HG03520 (cell line): Measurements from ENCODE around the gene IRGQ.
"Not testable (repeated sequence)": the region's sequence is repeated elsewhere in the genome, so short reads cannot be mapped to it uniquely, and the experiment has no call there.

Experiments used
- ATAC-seq: cut with Tn5 transposase; IDR thresholded peaks from one replicate; pipeline ENCODE4 v1.9.1; 2021; ENCODE audit warnings: mild to moderate bottlenecking, moderate library complexity; ENCODE audit not compliant: unreplicated experiment

IRGQ gene

DNA sequence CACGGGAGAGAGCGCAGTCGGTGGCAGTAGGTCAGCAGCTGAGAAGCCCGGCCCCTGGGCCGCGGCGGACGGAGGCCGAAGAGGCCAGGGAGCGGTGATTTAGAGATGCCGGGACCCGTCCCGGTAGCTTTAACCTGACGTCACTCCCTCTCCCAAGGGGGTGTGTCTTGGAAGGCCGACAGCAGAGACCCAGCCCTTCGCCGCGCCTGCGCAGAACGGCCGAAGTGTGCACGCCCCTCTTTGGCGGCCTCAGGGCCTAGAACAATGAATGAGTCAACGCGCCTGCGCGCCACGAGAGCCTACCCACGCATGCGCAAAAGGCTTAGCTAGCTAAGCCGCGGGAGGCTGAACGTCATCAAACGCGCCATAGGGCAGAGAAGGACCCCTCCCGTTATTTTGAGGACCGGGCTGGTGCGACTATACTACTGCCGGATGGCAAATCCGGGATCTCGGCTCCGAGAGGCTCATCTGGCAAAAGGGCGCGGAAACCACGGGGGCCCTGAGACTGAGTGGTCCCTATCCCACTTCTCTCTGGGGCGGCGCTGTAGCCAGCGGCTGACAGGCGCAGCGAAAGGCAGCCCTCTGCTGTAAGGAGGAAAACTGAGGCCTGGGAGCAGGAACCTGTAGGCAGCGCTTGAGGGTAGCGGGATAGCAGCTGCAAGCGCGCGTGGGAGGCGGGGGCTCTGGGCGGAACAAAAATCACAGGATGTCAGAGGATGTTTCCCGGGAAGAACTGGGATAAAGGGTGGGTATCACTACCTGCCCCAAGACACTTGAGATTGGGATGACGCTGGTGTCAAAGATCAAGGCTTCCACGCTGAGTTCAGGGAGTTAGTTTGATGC, at the start of gene IRGQ, which contains the start of gene ZNF576:
TSS of gene IRGQ (minus strand) at position 136 of the 843 bp plus-strand sequence. CDS start 796 bp downstream, outside the sequence.
TSS of gene ZNF576 (plus strand) at position 597 of the 843 bp plus-strand sequence. CDS start 514 bp downstream, outside the sequence.
- peak; percentile 81 for ATAC-seq

- ATAC-seq, result no peak
Observed at GRCh38 chr19:43644181-43644580, 48.2 kb upstream of the IRGQ start.

- no peak for ATAC-seq
Observed at GRCh38 chr19:43643326-43643725, 47.4 kb upstream of the IRGQ start.

DNA sequence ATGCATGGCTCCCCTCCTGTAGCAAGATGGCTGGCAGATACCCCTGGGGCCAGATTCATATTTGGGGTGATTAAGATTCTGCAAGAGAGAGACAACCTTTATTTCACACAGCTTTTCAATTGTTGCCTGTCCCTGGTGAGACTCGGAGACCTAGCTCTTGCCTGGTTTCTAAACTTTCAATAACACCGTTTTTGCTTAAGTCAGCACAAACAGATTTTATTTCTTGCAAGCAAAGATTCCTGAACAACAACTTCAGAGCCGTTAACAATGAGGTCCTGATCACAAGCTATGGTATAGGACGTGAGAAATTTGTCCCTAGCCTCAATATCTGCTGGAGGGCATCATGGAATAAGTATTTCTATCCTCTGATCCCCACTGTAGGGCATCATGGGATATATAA, 46.6 kb upstream of the IRGQ start:
- ATAC-seq, result no peak

DNA sequence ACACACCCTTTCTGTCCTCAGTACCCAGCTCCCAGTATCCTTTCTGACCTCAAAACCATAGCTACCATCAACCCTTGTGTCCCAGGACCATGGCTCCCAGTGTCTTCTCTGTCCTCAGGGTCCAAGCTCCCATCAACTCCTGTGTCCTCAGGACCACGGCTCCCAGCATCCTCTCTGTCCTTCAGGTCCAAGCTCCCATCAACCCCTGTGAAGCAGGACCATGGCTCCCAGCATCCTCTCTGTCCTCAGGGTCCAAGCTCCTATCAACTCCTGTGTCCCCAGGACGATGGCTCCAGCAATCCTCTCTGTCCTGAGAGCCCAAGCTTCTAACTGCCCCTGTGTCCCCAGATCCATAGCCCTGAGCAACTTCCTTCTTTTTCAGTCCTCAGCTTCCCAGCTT, 45.4 kb upstream of the IRGQ start:
- ATAC-seq, result no peak

DNA sequence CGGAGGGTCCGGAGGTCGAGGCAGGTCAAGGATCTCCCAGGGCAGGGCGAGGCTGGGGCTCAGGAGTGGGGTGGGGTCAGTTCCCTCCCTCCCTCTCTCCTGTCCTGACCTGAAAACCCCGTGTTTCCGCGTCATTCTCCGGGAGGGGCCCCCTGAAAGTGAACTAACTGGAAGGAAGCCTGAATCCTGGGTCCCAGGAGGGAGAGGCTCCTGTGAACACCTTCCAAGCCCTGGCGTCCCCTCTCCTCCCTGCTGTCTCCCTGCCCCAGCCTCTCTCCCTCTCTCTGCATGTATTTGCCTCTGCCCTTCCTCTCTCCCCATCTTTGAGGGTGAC, 44.5 kb upstream of the IRGQ start:
- no peak for ATAC-seq

DNA sequence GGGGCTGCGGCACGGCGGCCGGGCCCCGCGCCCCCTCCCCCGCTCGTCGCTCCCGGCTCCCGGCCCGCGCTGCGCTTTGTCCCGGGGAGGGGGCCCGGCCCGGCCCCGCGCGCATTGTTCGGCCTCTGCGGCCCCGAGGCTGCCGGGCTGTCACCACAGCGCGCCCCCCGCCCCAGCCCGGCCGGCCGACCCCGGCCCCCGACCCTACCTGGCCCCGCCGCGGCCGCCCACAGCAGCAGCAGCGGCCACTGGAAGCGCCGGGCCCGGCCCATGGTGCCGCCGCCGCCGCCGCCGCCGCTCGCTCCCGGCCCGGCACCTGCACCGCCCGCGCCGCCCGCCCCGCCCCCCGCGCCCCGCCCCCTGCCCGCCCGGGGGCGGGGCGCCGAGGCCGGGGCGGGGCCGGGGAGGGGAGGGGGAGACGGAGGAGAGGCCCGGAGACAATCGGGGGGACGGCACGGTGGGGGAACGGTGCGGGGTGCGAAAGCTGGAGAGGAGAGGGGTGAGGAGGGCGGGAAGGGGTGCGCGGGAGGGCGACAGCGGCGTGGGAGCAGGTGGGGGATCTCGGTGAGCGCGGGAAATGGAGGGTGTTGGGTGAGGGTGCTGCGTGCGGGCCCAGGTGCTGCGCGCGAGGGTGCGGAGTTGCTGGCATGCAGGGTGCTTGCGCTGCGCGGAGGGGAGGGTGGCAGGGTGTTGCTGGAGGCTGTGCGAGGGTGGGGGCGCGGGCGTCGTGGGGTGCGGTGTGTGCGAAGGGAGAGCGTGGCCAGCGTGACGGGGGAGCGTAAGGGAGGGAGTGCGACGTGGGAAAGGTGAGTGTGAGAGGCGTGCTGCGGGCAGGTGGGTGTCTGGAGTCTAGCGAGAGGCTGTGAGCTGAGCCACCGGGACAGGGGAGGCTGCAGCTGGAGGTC, 43.8 kb upstream of the IRGQ start, which contains the start of gene CADM4:
TSS of gene CADM4 (minus strand) at position 332 of the 905 bp plus-strand sequence. CDS start at position 272, 60 bp downstream.
- ATAC-seq, result no peak

DNA sequence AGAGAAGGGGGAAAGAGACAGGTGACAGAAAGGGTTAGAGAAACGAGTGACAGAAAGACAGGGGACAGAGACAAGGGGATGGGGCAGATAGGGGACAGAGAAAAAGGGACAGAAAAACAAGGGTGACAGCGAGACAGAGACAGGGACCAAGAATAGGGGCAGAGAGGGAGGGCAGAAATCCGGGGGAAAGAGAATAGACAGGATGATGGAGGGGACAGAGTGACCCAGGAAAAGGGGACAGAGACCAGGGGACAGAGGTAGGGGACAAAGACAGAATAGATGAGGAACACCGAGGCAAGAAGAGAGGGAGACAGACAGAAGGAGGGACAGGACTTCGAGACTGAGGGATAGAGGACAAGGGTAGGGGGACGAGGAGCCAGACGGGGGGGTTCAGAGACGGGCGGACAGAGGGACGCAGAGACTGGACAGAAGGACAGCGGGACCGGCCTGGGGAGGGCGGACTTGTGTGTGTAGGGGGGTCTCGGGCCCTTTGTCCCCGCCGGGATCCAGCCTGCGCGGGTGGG, 43.1 kb upstream of the IRGQ start:
- no peak for ATAC-seq

- ATAC-seq, result no peak
Observed at GRCh38 chr19:43638214-43638994, 42.5 kb upstream of the IRGQ start.

GRCh38 chr19:43636121-43636683, 40.3 kb upstream of the IRGQ start:
- ATAC-seq, result no peak

GRCh38 chr19:43635561-43635940, 39.6 kb upstream of the IRGQ start:
- not testable (repeated sequence) for ATAC-seq

- ATAC-seq, result no peak
Observed at GRCh38 chr19:43634872-43635560, 39.1 kb upstream of the IRGQ start.

DNA sequence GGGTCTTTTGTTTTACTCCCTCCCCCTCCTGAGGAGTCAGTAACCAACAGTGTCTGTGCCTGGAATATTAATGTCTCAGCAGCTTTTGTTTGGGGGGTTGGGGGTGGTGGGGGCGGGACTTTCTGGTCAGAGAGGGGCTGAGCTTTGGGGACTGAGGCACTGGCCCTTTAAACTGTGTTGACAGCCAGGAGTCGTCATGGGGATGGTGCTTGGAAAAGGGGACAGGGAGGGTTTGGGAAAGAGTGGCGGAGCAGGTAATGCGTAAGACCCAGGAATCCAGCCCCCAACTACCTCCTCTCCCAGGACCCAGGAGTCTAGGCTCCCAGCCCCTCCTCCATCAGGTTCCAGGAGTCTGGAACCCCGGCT, 38.6 kb upstream of the IRGQ start:
- ATAC-seq, result no peak

- ATAC-seq, result no peak
Observed at GRCh38 chr19:43634068-43634467, 38.1 kb upstream of the IRGQ start.

DNA sequence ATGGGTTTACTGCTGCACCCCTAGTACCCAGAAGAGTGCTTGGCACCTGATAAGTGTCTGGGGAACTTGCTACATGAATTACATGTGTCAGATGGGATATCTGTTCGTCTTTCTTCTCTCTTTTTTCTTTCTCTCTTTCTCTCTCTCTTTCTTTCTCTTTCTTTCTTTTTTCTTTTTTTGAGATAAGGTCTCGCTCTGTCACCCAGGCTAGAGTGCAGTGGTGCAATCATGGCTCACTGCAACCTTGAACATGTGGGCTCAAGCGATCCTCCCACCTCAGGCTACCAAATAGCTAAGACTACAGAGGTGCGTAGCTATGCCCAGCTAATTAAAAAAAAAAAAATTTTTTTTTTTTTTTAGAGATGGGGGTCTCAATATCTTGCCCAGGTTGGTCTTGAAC, 37.6 kb upstream of the IRGQ start:
- ATAC-seq, result no peak

DNA sequence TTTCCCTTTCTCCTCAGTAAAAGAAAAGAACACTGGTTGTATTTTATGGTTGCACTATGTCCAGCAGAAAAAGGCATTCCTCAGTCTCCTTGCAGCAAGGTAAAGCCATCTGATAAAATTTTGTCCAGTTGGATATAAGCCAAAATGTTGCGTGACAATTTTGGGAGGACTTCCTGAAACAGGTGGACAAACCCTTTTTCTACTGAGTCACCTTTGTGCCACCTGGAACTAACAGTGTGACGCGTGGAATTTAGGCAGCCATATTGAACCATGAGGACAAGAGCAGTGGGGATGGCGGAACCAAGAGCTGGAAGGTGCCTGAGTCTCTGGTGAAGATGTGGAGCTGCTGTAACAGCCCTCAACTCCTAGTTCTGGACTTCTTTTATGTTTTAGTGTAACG, 35.6 kb upstream of the IRGQ start:
- no peak for ATAC-seq

- ATAC-seq, result no peak
Observed at GRCh38 chr19:43628646-43629326, 32.9 kb upstream of the IRGQ start.

DNA sequence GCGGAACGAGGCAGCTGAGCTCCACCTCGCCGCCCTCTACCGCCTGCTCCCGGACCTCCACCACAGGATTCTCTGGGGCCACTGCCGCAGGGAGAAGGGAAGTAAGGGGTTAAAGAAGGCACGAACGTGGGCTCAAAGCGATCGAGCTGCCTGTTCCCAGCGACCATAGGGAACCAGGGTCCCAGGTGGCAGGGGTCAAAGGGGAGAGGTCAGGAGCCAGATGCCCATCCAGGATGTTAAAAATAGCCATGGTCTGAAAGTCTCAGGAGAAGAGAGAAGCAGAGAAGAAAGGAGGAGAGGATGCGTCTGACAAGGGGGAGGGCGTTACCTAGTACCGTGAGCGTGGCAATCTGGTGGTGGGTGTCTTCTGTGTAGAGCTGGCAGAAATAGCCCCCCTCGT, 30.9 kb upstream of the IRGQ start:
- no peak for ATAC-seq

GRCh38 chr19:43625918-43626579, 30.1 kb upstream of the IRGQ start:
- ATAC-seq, result no peak
